Measurements from ENCODE around the gene APCDD1L.
A peak's percentile ranks its signal among the peaks of the same experiment; 100 is the strongest.

The APCDD1L gene

GRCh38 chr20:58466729-58467571 is 48.2 kb downstream of the APCDD1L start:
- no peak for DNase-seq (ENCODE audit: low read depth)

- no peak for DNase-seq (ENCODE audit: low read depth)
Measured at GRCh38 chr20:58466095-58466708, 49.0 kb downstream of the APCDD1L start.

DNA sequence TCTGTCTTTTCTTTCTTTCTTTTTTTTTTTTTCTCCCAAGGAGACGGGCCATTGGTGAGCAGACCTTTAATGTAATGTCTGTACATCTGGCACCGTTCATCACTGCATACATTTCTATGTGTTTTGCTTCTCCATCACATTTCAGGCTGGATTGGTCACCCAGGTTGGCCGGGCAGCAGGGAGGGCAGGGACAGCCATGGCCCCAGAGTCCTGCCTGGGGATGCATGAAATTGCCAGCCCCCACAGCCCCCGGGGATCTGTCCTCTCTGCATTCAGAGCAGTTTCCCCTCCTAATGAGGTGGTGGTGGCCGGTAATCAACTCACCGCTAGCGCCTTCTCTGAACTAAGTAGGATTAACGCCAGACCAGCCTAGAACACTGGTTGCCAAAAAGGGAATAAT is 50.4 kb downstream of the APCDD1L start:
- no peak for DNase-seq (ENCODE audit: low read depth)

GRCh38 chr20:58463256-58463655 is 51.9 kb downstream of the APCDD1L start:
- no peak for DNase-seq (ENCODE audit: low read depth)

- DNase-seq (ENCODE audit: low read depth), result no peak
Measured at GRCh38 chr20:58461899-58462298, 53.3 kb downstream of the APCDD1L start.

DNA sequence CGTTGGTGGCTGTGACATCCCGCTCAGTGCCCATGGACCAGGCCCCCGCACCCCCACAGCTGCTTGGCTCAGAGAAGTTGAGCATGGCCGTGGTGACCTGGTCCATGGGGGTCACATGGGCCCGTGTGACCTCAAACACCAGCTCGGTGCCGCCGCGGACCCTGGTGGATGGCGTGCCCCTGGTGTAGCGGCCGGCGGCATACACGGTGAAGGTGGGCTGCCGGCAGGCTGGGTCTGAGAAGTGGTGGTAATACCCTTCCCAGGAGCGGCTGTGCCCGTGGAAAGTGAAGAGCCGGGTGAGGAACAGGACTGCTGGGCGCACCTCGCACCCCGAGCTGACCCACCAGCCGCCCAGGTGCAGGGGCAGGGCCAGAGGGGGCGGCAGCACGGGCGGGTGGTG is 54.1 kb downstream of the APCDD1L start:
- no peak for DNase-seq (ENCODE audit: low read depth)

DNA sequence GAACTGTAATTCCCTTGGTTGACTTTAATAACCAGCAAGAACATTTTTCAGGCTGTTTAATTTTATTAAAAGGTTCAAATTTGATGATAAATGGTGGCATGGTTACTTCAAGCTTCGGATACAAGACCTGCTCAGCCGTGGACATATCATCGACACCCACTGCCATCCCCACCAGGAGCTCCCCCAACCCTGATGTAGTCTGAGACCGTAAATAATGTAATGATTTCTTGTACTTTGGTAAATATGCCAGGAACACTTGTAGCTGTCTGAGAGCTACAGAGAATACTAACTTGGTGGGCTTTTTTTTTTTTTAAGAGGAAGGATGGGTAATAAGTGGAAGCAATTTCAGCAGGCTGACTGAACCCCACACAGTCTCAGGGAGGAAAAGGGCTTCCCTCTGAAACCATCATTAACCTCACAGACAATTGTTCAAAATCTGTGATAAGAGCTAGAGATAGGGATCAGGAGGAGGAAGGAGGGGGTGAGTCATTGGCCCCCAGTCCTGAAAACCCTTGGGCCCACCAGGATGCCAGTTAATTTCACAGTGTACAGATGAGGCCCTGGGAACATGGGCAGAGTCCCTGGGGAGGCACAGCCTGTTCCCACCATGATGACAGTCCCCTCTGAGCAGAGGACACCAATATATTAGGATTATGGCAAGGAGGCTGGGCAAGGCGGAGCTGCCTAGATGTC is 56.0 kb downstream of the APCDD1L start:
- DNase-seq (ENCODE audit: low read depth), result no peak

DNA sequence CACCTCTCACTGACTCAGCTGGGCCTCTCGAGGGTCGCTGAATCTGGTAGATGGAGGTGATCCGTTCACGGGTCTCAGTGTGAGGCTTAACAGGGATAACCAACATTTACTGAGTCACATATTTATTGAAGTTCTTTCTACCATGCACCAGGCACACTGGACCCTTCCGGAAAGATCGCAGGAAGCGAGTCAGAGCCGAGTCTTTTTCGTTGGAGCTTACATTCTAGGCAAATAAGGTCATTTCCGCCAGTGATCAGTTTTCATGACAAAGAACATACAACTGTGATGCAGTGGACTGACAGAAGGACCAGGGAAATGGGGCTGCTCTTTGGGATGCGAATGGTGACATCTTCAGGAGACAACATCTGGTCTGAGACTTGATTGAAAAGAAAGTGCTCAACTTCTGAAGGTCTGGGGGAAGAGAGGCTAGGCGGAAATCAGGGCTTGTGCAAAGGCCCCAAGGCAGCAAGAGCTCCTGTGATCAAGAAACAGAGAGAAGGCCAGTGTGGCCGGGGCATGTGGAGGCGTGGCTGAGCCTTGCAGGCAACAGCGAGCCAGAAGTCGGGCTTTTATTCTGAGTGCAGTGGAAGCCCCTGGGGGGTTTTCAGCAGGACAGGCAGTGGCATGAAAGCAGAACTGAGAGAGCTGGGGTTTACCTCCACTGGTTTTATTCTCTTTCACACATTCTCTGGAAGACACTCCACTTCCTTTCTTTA is 56.7 kb downstream of the APCDD1L start:
- no peak for DNase-seq (ENCODE audit: low read depth)

GRCh38 chr20:58457083-58457695 is 58.0 kb downstream of the APCDD1L start:
- DNase-seq (ENCODE audit: low read depth), result no peak

DNA sequence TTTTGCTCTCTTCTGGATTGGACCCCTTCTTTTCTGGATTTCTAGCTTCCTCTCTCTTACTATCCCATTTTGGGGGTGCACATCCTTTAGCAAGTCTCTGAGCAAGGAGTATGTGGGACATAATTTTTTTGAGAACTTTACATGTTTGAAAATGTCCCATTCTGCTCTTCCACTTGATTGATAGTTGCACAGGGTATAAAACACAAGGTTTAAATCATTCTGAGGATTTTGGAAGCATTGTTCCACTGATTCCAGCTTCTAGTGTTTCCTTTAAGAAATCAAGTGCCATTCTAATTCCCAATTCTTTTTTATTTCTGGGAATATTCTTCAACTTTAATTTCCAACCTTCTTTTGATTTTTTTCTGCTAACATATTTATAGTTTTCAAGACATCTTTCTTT is 60.7 kb downstream of the APCDD1L start:
- no peak for DNase-seq (ENCODE audit: low read depth)

DNA sequence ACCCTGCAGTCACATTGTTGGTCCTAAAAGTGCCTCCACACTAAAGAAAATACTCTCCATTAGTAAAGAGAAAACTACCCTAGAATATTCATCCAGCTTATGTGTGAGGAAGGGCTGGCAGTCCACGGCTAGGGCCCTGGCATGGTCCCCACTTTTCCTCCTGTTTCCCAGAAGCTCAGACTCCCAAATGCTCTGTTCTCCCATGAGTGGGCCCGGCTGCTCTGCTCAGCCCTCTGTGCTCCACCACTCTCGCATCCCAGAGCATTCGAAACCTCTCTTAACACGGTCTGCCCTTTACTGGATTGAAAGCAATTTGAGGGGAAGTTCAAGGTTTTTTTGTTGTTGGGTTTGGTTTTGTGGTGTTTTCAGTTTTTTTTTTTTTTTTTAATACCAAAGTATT is 61.8 kb downstream of the APCDD1L start:
- DNase-seq (ENCODE audit: low read depth), result no peak

- no peak for DNase-seq (ENCODE audit: low read depth)
Measured at GRCh38 chr20:58452667-58453255, 62.4 kb downstream of the APCDD1L start.

DNA sequence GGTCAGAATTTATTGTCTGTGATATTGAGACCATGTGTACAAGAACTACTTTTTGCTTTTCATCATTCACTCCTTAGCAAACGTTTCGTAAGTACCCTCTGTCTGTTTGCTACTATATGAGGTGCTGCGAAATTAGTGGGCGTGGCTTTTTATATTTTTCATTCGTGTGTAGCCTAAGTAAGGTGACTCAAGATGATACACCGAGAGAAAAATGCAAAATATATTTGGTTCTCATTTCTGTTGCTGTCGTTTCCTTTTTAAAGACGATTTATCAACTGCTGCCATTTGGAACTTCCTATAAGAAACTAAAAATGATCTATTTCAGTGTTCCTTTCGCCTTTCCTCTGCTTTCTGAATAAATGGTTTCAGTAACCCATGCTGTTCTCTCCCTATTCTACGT is 64.9 kb downstream of the APCDD1L start:
- DNase-seq (ENCODE audit: low read depth), result no peak

GRCh38 chr20:58449681-58450221 is 65.4 kb downstream of the APCDD1L start:
- no peak for DNase-seq (ENCODE audit: low read depth)

DNA sequence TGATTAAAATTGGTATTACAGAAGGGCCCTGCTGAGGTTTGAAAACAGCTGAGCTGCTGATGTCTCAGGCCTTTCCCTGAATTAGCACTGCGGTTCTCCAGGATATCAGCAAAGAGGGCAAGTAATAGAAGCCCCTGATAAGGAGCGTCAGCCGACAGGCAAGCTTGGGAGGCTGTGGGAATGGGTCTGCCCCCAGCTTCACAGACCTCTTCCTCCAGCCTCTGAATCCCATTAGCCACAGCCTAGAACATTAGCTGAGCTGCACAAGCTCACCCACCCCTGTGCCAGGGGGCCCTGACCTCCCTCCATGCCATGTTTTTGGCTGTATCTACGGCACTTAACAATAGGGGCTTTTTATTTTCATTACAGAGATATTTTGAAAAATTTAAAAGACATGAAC is 66.2 kb downstream of the APCDD1L start:
- DNase-seq (ENCODE audit: low read depth), result no peak

DNA sequence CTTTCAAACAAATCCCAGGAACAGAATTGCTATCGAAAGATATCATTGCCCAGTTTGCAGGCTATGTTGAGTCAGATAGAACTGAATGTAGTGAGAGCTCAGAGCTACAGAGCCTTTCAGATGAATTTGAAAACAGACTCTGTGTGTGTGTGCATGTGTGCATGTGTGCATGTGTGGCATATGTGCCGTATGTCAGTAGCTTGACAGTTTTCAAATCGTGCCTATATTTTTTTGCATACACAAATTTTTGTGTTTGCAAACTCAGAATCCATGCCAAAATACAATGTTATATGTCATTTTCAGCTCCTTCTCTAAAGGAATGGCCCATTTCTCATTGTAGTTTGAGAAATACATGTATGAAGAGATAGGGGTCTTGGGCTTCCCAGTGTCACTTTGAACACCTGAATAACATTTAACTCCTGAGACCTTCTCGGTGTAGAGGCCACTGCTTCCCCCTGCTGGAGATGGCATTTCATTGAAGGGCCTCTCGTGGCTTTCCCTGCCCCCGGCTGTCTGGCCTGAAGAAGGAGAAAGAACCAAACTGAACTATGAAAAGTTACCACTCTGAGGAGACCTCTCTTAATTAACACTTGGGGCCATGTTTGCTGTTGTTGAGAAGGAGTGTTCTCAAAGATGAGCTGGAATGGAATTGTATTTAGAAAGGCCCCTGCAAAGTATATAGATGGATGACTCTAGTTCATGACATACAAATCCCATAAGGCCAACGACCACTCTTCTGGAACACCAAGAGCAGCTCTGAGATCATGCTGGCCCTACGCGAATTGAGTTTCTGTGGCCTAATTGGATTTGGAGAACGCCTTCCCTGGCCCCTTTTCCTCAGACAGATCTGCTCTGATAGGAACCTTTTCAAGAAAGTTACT is 67.4 kb downstream of the APCDD1L start:
- peak; percentile 14 for DNase-seq (ENCODE audit: low read depth)

- no peak for DNase-seq (ENCODE audit: low read depth)
Measured at GRCh38 chr20:58446960-58447265, 68.3 kb downstream of the APCDD1L start.

DNA sequence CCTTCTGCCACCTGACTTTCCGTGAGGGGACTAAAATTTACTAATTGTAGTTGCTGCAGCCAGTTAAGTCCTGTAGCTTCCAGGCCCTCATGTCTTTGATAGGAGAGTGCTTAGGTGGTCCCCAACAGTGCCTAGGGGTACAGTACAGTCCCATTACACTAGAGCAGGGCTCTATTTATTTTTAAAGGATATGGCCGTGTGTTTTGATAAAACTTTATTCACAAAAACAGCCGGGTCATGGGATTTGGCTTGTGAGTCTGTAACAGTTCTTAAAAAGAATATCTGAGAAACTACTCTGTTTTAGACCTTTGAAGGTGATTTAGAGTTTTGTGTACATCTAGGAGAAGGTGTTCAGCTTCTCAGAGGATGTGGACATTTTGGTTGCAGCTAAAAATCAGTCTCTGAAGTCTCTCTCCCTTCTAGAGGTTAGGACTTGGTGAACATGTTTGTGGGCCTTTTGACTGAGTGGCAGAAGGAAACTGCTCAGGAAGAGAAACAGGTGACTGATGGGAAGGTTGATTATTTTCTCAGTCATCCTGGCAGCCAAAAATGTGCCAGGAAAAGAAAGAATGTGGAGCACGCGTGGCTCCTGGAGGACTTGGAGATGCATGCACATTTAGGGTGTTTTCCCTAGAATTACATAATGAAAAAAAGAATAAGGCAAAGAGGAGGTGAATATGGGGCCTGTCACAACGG is 68.8 kb downstream of the APCDD1L start:
- no peak for DNase-seq (ENCODE audit: low read depth)

DNA sequence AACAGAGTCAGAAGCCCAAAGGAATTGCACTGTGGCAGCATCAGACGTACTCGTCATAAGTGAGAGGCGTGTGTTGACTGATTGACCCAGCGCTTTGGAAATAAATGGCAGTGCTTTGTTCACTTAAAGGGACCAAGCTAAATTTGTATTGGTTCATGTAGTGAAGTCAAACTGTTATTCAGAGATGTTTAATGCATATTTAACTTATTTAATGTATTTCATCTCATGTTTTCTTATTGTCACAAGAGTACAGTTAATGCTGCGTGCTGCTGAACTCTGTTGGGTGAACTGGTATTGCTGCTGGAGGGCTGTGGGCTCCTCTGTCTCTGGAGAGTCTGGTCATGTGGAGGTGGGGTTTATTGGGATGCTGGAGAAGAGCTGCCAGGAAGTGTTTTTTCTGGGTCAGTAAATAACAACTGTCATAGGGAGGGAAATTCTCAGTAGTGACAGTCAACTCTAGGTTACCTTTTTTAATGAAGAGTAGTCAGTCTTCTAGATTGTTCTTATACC is 70.4 kb downstream of the APCDD1L start:
- DNase-seq (ENCODE audit: low read depth), result no peak

DNA sequence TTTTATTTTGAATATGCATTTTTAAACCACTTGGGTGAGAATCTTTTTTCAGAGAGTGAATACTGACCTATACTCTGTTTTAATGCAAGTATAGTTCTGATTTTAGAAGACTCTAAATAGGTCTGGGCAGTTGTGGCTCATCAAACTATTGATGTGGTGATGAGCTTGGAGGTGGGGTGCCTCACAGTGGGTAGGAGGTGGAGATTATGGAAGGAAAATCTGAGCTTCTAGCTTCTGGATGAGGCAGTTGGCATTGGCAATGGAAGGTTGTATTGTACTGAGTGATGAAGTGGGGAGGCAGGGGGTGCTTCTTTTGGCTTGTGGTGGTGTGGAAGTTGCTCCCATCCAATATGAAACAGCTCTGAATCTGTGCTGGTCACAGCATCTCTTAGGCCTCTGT is 73.5 kb downstream of the APCDD1L start:
- no peak for DNase-seq (ENCODE audit: low read depth)

Data from T-helper 22 cell (primary cell).